Measurements from ENCODE around the gene KIRREL3.

Gene KIRREL3

GRCh38 chr11:126545057-126545555, 455.5 kb downstream of the KIRREL3 start:
- Histone ChIP-seq H3K9me3 (ENCODE audit: insufficient read depth, low read length) (no peaks in the 10 kb centered on the region), H3K36me3 (ENCODE audit: low read length) (no peaks in the 10 kb centered on the region), H2AFZ (ENCODE audit: low read depth, low read length, severe bottlenecking) (no peak overlapping the region), H3K27ac (ENCODE audit: low read depth, low read length) (no peak overlapping the region), H3K4me2 (ENCODE audit: low read depth, low read length, poor library complexity, severe bottlenecking) (no peak overlapping the region), H3K4me3 (ENCODE audit: insufficient read depth, low read length, poor library complexity, severe bottlenecking) (no peak overlapping the region), H3K9me2 (replicated peaks; ENCODE audit: insufficient read depth, low read length) (no peaks in the 10 kb centered on the region), H3K9ac (ENCODE audit: low read length) (no peak overlapping the region), H3K27me3 (ENCODE audit: low read length) (no peaks in the 10 kb centered on the region), H3F3A (ENCODE audit: insufficient read depth) (no peaks in the 10 kb centered on the region), H3K79me2 (ENCODE audit: insufficient read depth, low read length) (no peaks in the 10 kb centered on the region), H4K20me1 (ENCODE audit: low read depth, low read length) (no peaks in the 10 kb centered on the region)
- TF ChIP-seq EZH2phosphoT487 (conservative IDR thresholded peaks at IDR 0.05; ENCODE audit: low read length) (no peak), CTCF (IDR thresholded peaks at IDR 0.05; ENCODE audit: insufficient read depth, low read length, poor library complexity, severe bottlenecking) (no peak)

- no peak overlapping the region for H3K4me2 ChIP-seq (ENCODE audit: low read depth, low read length, poor library complexity, severe bottlenecking)
- no peaks in the 10 kb centered on the region for H4K20me1 ChIP-seq (ENCODE audit: low read depth, low read length)
- no peaks in the 10 kb centered on the region for H3K27me3 ChIP-seq (ENCODE audit: low read length)
- no peak overlapping the region for H3K9ac ChIP-seq (ENCODE audit: low read length)
- H3K79me2 ChIP-seq (ENCODE audit: insufficient read depth, low read length): no peaks in the 10 kb centered on the region
- H3K4me3 ChIP-seq (ENCODE audit: insufficient read depth, low read length, poor library complexity, severe bottlenecking): no peak overlapping the region
- no peak overlapping the region for H2AFZ ChIP-seq (ENCODE audit: low read depth, low read length, severe bottlenecking)
- H3K9me2 ChIP-seq (replicated peaks; ENCODE audit: insufficient read depth, low read length): no peaks in the 10 kb centered on the region
- no peak overlapping the region for H3K27ac ChIP-seq (ENCODE audit: low read depth, low read length)
- no peak for TF ChIP-seq CTCF (IDR thresholded peaks at IDR 0.05; ENCODE audit: insufficient read depth, low read length, poor library complexity, severe bottlenecking)
- TF ChIP-seq EZH2phosphoT487 (conservative IDR thresholded peaks at IDR 0.05; ENCODE audit: low read length): no peak
- no peaks in the 10 kb centered on the region for H3K9me3 ChIP-seq (ENCODE audit: insufficient read depth, low read length)
- H3K36me3 ChIP-seq (ENCODE audit: low read length): no peaks in the 10 kb centered on the region
- no peaks in the 10 kb centered on the region for H3F3A ChIP-seq (ENCODE audit: insufficient read depth)
Observed at GRCh38 chr11:126544108-126545056, 456.2 kb downstream of the KIRREL3 start.

GRCh38 chr11:126543691-126544090, 456.9 kb downstream of the KIRREL3 start:
- Histone ChIP-seq H2AFZ (ENCODE audit: low read depth, low read length, severe bottlenecking) (no peak overlapping the region), H3K9me3 (ENCODE audit: insufficient read depth, low read length) (no peaks in the 10 kb centered on the region), H3K79me2 (ENCODE audit: insufficient read depth, low read length) (no peaks in the 10 kb centered on the region), H3K9ac (ENCODE audit: low read length) (no peak overlapping the region), H3K4me2 (ENCODE audit: low read depth, low read length, poor library complexity, severe bottlenecking) (no peak overlapping the region), H3K27me3 (ENCODE audit: low read length) (no peaks in the 10 kb centered on the region), H3K9me2 (replicated peaks; ENCODE audit: insufficient read depth, low read length) (no peaks in the 10 kb centered on the region), H3F3A (ENCODE audit: insufficient read depth) (no peaks in the 10 kb centered on the region), H4K20me1 (ENCODE audit: low read depth, low read length) (no peaks in the 10 kb centered on the region), H3K4me3 (ENCODE audit: insufficient read depth, low read length, poor library complexity, severe bottlenecking) (no peak overlapping the region), H3K36me3 (ENCODE audit: low read length) (no peaks in the 10 kb centered on the region), H3K27ac (ENCODE audit: low read depth, low read length) (no peak overlapping the region)
- TF ChIP-seq EZH2phosphoT487 (conservative IDR thresholded peaks at IDR 0.05; ENCODE audit: low read length): no peak
- TF ChIP-seq CTCF (IDR thresholded peaks at IDR 0.05; ENCODE audit: insufficient read depth, low read length, poor library complexity, severe bottlenecking): no peak

Data from SU-DHL-6 (cell line).